ENCODE measurements around the gene CEP72.
A peak's percentile ranks its signal among the peaks of the same experiment; 100 is the strongest.

The CEP72 gene

GRCh38 chr5:640461-641330 is 28.6 kb downstream of the CEP72 start:
- no peak for DNase-seq

GRCh38 chr5:641331-641765 is 29.2 kb downstream of the CEP72 start:
- no peak for DNase-seq

GRCh38 chr5:642481-642880 is 30.3 kb downstream of the CEP72 start:
- no peak for DNase-seq

- peak; percentile 95 for DNase-seq
These were observed 31.2 kb downstream of the CEP72 start for GRCh38 chr5:643351-643801.

- peak; percentile 56 for DNase-seq
These were observed 31.7 kb downstream of the CEP72 start for GRCh38 chr5:643811-644271.

GRCh38 chr5:644509-644908 is 32.4 kb downstream of the CEP72 start:
- no peak for DNase-seq

GRCh38 chr5:644971-645370 is 32.8 kb downstream of the CEP72 start:
- DNase-seq: no peak

GRCh38 chr5:645421-645820 is 33.3 kb downstream of the CEP72 start:
- no peak for DNase-seq

GRCh38 chr5:646396-647201 is 34.5 kb downstream of the CEP72 start:
- no peak for DNase-seq

GRCh38 chr5:647311-647710 is 35.2 kb downstream of the CEP72 start:
- DNase-seq: no peak

GRCh38 chr5:647727-648126 is 35.6 kb downstream of the CEP72 start:
- DNase-seq: no peak

GRCh38 chr5:651296-652022 is 39.3 kb downstream of the CEP72 start:
- no peak for DNase-seq

GRCh38 chr5:652023-652515 is 39.9 kb downstream of the CEP72 start:
- no peak for DNase-seq

- DNase-seq: peak; percentile 70
These were observed 40.7 kb downstream of the CEP72 start for GRCh38 chr5:652773-653350.

- no peak for DNase-seq
These were observed 42.1 kb downstream of the CEP72 start for GRCh38 chr5:654071-654778.

- DNase-seq: no peak
These were observed 43.3 kb downstream of the CEP72 start for GRCh38 chr5:655406-655805.

- no peak for DNase-seq
These were observed 45.4 kb downstream of the CEP72 start for GRCh38 chr5:657570-657969.

GRCh38 chr5:658103-658502 is 46.0 kb downstream of the CEP72 start:
- no peak for DNase-seq

GRCh38 chr5:659496-660263 is 47.5 kb downstream of the CEP72 start:
- DNase-seq: no peak

GRCh38 chr5:660491-661030 is 48.4 kb downstream of the CEP72 start:
- no peak for DNase-seq

All from DMS153 (cell line).